Measurements from ENCODE around the gene OR2V2. TPM values are rescaled to one million over a fixed set of nuclear protein-coding genes. Genes with fewer than 3 reads are reported as not detected.

Gene OR2V2, protein sequence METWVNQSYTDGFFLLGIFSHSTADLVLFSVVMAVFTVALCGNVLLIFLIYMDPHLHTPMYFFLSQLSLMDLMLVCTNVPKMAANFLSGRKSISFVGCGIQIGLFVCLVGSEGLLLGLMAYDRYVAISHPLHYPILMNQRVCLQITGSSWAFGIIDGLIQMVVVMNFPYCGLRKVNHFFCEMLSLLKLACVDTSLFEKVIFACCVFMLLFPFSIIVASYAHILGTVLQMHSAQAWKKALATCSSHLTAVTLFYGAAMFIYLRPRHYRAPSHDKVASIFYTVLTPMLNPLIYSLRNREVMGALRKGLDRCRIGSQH
- total RNA-seq = not detected

DNA sequence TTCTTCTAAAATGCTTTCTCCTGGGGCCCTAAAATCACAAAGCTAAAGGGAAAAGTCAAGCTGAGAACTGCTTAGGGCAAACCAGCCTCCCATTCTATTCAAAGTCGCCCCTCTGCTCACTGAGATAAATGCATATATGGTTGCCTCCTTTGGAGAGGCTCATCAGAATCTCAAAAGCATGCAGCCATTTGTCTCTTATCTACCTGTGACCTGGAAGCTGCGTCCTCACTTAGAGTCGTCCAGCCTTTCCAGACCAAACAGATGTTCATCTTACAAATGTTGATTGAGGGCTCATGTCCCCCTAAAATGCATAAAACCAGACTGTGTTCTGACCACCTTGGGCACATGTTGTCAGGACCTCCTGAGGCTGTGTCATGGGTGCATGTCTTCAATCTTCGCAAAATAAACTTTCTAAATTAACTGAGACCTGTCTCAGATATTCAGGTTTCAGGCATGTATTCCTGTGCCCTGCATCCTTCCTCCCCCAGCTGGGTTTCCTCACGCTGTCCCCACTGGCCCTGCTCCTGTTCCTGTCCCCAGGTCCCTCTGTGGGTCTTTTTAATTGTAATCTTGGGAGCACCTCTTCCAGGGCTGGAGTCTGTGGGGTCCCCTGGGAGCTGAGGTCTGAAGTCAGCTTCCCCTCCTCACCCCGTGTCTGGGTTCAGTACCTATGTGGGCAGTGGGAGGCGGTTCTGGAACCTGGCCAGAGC is at the start of gene OR2V2:
OR2V2 (plus strand) TSS at position 660 of the 710 bp plus-strand sequence. CDS start 7,357 bp downstream, outside the sequence.

DNA sequence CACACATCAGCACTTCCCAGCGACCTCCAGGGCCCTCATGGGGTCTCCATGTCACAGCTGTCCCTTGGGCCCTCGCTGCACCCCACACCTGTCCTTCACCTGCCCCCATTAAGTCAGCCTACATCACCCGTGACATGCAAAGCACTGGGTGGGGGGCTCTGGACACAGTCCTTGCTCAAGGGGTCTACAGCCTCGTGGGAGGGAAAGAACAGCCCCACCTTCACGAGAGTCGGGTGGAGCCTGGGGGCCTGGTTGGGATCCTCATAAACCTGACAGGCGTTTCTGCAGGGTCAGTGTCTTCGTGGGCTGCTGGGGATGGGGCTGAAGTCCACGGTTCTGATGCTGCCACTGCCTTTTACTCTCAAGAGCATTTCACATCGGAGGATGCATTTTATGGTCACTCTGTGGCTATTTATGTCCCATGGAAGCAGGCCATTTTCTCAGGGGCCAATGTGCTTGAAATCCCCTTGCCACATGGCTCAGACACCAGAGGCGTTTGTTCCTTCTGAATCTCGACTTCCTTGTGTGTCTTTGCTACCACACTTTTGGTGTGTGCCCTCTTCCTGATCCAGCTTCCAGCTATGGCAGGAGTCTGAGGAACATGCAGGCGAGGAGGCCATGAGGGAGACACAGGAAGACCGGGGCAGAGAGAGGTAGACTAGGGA is 16.4 kb upstream of the OR2V2 start, which contains the start of gene OR2V1:
OR2V1 (minus strand) TSS at position 338 of the 665 bp plus-strand sequence. CDS start 5,865 bp downstream, outside the sequence.

DNA sequence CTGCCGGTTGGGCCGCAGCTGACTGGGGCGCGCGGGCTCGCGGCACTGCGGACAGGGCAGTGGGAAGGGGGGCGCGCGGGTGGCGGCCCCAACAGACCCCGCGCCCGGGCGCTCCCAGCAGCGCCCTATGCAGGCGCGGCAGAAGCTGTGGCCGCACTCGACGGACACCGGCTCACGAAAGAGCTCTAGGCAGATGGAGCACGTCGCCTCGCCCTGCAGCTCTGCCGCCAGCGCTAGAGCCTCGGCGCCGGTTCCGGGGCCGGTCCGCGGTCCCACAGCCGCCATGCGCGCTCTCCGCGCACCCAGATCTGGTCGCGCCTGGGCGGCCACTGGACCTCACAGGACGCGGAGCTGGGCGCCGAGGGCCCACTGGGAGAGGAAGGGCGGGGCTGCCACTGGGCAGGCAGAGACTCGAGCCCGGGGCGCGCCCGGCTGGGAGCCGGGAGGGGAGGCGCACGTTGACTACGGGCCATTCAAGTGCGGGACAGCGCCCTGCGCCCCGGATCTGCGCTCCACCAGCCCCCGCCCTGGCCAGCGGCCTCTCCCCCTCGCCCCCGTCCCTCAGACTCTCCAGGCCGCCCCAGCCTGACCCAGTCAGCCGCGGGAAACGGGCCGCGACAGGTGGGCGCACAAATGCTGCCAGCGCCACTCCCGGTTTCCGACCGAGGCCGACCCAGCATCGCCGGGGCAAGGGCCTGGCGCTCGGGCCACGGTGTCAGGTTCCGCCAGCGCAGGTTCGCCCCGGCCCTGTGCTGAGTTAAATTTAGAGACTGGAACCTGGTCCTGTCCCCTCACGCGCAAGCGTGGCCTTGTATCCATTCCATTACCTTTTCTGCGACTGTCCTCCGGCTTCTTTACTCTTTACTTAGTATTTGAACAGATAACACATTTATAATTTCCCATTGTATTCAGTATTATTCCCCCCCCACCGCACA is 57.7 kb downstream of the OR2V2 start, which contains the start of gene TRIM7:
TRIM7 (minus strand) TSS at position 371 of the 935 bp plus-strand sequence; CDS start at position 285, 86 bp downstream.

Other genes with a start within 250 kb of the OR2V2 start
- not detected for gene BTNL8, start 248.4 kb upstream of the OR2V2 start, total RNA-seq
- gene BTNL3, start 158.7 kb upstream of the OR2V2 start, total RNA-seq = not detected
- gene BTNL9, start 107.3 kb upstream of the OR2V2 start, total RNA-seq = not detected
- gene OR2V1, start 16.4 kb upstream of the OR2V2 start, total RNA-seq = not detected
- gene TRIM7, start 57.6 kb downstream of the OR2V2 start, total RNA-seq = 1 to 10 TPM; 4.5 to 7.3 TPM
- 1 to 10 TPM; 7.6 to 8.3 TPM for gene TRIM41, start 75.7 kb downstream of the OR2V2 start, total RNA-seq
- gene RACK1, start 96.3 kb downstream of the OR2V2 start, total RNA-seq = 1,000 to 10,000 TPM; 2,415 to 3,383 TPM
- gene TRIM52, start 113.6 kb downstream of the OR2V2 start, total RNA-seq = 1 to 10 TPM; 4.0 to 4.8 TPM
- not detected for gene OR4F3, start 219.7 kb downstream of the OR2V2 start, total RNA-seq

All from melanocyte of skin (primary cell).